Stimulated activated CD4-positive, alpha-beta T cell treated with anti-CD3 and anti-CD28 coated beads, Interleukin-1b, Interleukin-23, amount 100 ng/mL, for 48 hours (primary cell): Measurements from ENCODE around the gene USP47.
"Not testable (repeated sequence)": the region's sequence is repeated elsewhere in the genome, so short reads cannot be mapped to it uniquely, and the experiment has no call there.

Experiments
- DNase-seq: peaks from one replicate; pipeline ENCODE4 v3.0.0-alpha.2; 2020

The USP47 gene

GRCh38 chr11:11826260-11826659 is 15.5 kb upstream of the USP47 start:
- DNase-seq, result no peak

- DNase-seq, result no peak
Observed at GRCh38 chr11:11827272-11827671, 14.5 kb upstream of the USP47 start.

GRCh38 chr11:11831406-11831805 is 10.4 kb upstream of the USP47 start:
- DNase-seq, result not testable (repeated sequence)

- no peak for DNase-seq
Observed at GRCh38 chr11:11836676-11837231, 5.0 kb upstream of the USP47 start.

GRCh38 chr11:11839718-11840117 is 2.1 kb upstream of the USP47 start:
- no peak for DNase-seq

GRCh38 chr11:11841116-11841722 is 553 bp upstream of the USP47 start:
- DNase-seq, result peak; percentile 17

- DNase-seq, result peak; percentile 66
Observed at GRCh38 chr11:11842421-11843008, 743 bp downstream of the USP47 start.

- DNase-seq, result no peak
Observed at GRCh38 chr11:11843211-11843621, 1.4 kb downstream of the USP47 start.

- DNase-seq, result no peak
Observed at GRCh38 chr11:11843642-11844041, 1.9 kb downstream of the USP47 start.

- DNase-seq, result no peak
Observed at GRCh38 chr11:11844272-11844671, 2.5 kb downstream of the USP47 start.

GRCh38 chr11:11845071-11845470 is 3.3 kb downstream of the USP47 start:
- no peak for DNase-seq

- DNase-seq, result no peak
Observed at GRCh38 chr11:11845551-11845950, 3.8 kb downstream of the USP47 start.

GRCh38 chr11:11847082-11847481 is 5.3 kb downstream of the USP47 start:
- no peak for DNase-seq

- peak; percentile 47 for DNase-seq
Observed at GRCh38 chr11:11848891-11849746, 7.3 kb downstream of the USP47 start.

- no peak for DNase-seq
Observed at GRCh38 chr11:11850668-11851067, 8.9 kb downstream of the USP47 start.

- no peak for DNase-seq
Observed at GRCh38 chr11:11856638-11857037, 14.9 kb downstream of the USP47 start.

GRCh38 chr11:11857769-11858168 is 16.0 kb downstream of the USP47 start:
- no peak for DNase-seq

- no peak for DNase-seq
Observed at GRCh38 chr11:11858676-11859075, 16.9 kb downstream of the USP47 start.

GRCh38 chr11:11860103-11860979 is 18.6 kb downstream of the USP47 start:
- no peak for DNase-seq

GRCh38 chr11:11862999-11863398 is 21.2 kb downstream of the USP47 start:
- no peak for DNase-seq

- no peak for DNase-seq
Observed at GRCh38 chr11:11864332-11864731, 22.6 kb downstream of the USP47 start.

GRCh38 chr11:11864803-11865202 is 23.0 kb downstream of the USP47 start:
- no peak for DNase-seq

- no peak for DNase-seq
Observed at GRCh38 chr11:11865449-11865848, 23.7 kb downstream of the USP47 start.
